Activated CD4-positive, alpha-beta T cell treated with anti-CD3 and anti-CD28 coated beads, Interleukin-2, amount 50 U/mL, for 48 hours (primary cell): ENCODE results near the gene TAS2R13.

Experiments
- DNase-seq, 2 experiments: peaks; one replicate each; pipeline ENCODE4 v3.0.0-alpha.2; 2020

Gene TAS2R13, protein sequence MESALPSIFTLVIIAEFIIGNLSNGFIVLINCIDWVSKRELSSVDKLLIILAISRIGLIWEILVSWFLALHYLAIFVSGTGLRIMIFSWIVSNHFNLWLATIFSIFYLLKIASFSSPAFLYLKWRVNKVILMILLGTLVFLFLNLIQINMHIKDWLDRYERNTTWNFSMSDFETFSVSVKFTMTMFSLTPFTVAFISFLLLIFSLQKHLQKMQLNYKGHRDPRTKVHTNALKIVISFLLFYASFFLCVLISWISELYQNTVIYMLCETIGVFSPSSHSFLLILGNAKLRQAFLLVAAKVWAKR

DNA sequence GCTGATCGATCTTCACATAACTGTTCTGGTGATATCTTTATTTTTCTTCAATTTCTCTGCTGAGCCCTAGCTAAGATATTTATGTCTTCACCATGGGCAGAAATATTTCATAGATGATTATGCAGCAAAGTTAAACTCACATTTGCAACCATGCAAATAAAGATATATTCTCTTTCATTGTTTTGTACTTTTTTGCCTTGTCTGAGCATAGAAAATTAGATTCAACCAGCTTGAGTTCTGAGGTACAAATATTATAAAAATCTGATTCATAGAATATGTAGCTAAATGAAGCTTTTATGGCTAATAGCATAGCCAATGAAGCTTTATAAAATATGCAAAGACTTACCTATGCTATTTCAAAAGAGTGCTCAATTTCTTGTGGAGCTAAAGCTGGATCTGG is at the start of gene TAS2R13:
TSS of gene TAS2R13 (minus strand) at position 101 of the 400 bp plus-strand sequence. CDS start 264 bp downstream, outside the sequence.
- no peak for DNase-seq

- DNase-seq, result no peak
Observed at GRCh38 chr12:10957741-10958140, 48.4 kb upstream of the TAS2R13 start.

DNA sequence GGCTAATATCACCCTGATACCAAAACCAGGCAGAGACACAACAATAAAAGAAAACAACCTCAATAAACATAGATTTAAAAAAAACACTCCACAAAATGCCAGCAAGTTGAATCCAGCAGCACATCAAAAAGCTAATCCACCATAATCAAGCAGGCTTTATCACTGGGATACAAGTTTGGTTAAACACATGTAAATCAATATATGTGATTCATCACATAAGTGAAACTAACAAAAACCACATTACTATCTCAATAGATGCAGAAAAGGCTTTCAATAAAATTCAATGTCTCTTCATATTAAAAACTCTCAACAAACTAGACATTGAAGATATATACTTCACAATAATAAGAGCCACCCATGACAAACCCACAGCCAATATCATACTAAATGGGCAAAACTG is 46.7 kb upstream of the TAS2R13 start:
- no peak for DNase-seq

GRCh38 chr12:10952645-10953044 is 43.3 kb upstream of the TAS2R13 start:
- DNase-seq, result no peak

- no peak for DNase-seq
Observed at GRCh38 chr12:10943167-10943566, 33.8 kb upstream of the TAS2R13 start.

- DNase-seq, result no peak
Observed at GRCh38 chr12:10941916-10942607, 32.7 kb upstream of the TAS2R13 start.

DNA sequence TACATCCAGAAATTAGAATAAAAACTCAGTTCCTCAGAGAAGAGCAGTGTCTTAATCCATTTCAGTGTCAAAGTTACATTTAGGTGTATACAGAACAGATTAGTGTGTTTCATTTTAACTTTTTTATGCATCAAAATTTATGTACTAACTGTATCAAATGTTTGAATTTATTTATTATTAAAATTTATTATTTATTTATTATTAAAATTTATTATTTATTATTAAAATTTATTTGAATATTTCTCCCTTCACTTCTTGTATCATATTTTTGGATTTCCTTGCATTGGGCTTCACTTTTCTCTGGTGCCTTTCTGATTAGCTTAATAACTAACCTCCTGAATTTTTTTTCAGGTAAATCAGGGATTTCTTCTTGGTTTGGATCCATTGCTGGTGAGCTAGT is 32.0 kb upstream of the TAS2R13 start:
- DNase-seq, result no peak

GRCh38 chr12:10940389-10940788 is 31.0 kb upstream of the TAS2R13 start:
- no peak for DNase-seq

GRCh38 chr12:10939163-10939562 is 29.8 kb upstream of the TAS2R13 start, which contains the start of gene TAS2R14:
TAS2R14 (minus strand) TSS chr12:10939263; CDS start chr12:10939207, 56 bp downstream.
- no peak for DNase-seq

DNA sequence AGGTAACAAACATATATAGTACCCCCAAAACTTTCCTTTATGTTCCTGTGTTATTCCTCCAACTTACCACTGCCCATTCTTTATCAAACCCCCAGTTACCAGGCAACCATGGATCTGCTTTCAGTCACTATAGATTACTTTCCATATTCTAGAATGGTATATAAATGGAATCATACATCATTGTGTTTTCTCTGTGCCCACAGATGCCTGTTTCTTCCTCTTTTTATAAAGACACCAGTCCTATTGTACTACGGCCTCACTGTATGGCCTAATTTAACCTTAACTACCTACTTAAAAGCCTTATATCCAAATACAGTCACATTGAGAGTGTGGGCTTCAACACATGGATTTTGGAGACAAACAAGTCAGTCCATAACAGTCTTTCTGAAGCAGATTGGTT is 27.1 kb upstream of the TAS2R13 start:
- no peak for DNase-seq

- DNase-seq, result no peak
Observed at GRCh38 chr12:10928746-10929286, 19.5 kb upstream of the TAS2R13 start, which contains the start of gene PRH2. PRH2 (plus strand) TSS chr12:10929236; CDS start chr12:10929274, 38 bp downstream.

DNA sequence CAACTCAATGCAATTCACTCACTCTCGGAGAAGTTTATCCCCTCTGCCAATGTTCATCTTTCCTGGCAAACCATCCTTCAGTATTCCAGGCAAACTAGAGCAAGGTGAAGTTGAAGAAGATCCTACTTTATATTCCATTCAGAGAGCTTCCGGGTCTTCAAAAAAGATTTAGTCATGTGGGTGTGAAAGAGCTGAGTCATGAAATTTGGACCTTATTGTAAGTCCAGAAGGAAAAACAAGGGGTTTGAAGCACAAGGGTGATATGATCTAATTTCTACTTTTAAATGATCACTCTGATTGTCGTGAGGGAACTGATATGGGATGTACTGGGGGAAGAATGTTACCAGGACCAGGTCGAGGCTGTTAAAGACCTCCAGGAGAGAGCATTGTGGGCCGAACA is 16.9 kb upstream of the TAS2R13 start:
- DNase-seq, result no peak

- no peak for DNase-seq
Observed at GRCh38 chr12:10919809-10920208, 10.4 kb upstream of the TAS2R13 start.

- DNase-seq, result no peak
Observed at GRCh38 chr12:10910380-10910779, 1.0 kb upstream of the TAS2R13 start.

GRCh38 chr12:10904686-10905085 is 4.7 kb downstream of the TAS2R13 start:
- no peak for DNase-seq

DNA sequence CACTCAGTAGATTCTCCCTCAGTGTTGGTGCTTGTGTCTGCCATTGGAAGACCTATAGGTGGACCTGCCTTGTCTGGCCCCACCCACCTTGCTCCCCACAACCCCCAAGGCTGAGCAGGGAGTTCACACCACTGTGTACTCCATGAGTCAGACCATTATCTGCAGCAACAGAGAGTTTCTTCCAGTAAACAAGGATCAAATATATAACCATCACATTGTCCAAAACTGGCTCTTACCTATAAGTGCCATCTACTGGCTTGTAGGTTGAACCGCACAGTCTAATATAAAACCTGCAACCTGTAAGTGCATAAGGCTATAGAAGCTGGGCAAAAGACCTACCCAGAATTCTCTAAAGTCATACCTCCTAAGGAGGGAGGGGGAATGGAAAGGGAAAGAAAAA is 7.9 kb downstream of the TAS2R13 start:
- DNase-seq, result no peak

DNA sequence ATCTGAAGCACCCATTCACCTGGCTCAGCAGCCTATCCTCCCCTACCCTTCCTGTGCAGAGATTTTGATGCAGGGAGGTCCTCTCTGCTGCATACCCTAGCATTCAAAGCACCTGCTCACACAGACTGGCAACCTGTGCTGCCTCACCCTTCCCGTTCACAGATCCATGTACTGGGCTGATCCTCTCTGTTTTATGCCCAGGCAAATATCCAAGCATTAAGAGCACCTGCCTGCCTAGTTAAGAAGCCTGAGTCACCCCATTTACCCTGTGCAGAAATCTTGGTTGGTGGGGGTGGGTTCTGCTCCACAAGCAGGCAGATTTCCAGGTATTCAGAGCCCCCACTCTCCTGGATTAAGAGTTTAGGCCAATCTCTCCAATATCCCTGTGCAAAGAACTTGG is 8.4 kb downstream of the TAS2R13 start:
- DNase-seq, result no peak

- no peak for DNase-seq
Observed at GRCh38 chr12:10900530-10900929, 8.8 kb downstream of the TAS2R13 start.

DNA sequence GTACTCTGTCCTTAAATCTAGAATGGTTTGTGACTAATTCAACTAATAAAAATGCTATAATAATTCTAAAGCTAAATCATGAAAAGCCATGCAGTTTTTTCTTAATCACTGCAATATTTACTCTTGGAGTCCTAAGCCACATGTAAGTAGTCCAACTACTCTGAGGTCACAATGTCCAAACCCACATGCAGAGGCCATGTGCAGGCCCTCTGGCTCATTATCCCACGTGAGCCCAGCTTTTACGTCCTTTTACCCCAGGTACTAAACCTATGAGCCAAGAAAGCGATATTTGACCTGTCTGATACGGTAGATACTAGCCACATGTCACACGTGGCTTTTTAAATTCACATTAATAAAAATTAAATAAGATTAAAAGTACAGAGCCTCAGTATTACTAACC is 12.5 kb downstream of the TAS2R13 start:
- DNase-seq, result no peak

GRCh38 chr12:10891937-10892336 is 17.4 kb downstream of the TAS2R13 start:
- no peak for DNase-seq

DNA sequence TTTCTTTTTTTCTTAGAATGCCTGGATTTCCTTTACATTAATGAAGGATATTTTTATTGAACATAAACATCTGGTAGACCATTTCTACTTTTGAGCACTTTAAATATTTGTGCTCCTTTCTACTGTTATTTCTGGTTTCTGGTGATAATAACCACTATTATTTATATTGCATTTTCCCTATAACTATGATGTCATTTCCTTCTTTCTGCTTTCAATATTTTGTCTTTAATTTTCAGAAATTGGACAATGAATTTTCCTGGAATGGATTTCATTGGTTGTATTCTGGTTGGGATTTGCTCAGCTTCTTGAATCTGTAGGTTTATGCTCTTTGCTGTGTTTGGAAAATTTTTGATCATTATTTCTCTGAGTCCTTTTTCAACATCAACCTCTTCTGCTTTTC is 20.1 kb downstream of the TAS2R13 start:
- no peak for DNase-seq

DNA sequence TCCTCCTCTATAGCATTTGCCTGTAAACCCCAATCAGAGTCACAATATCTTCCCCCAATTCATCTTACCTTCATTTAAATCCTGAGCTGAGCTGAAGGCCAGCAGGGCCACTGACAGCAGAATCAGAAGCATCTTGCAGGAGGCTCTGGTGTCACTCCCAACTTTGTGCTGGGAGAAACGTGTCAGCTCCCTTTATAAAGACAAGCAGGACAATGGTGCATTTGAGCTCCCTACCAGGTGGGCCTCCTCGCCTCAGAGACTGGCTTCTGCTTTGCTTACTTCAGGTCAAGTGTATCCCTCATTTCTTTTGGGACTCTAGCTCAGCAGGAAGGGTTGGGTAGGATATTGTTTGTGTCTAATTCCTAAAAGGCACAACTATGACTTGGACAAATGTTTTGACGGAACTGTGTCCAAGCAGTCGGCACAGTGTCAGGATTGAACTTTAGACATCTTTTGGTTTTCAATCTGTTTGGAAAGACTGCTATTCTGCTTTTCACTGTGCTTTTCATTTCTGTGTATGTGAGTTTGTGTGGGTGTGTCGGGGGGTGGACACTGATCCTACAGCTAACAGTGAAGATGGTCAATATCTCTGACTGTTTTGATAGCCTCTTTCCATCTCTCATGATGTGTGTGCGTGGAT is 25.2 kb downstream of the TAS2R13 start, which contains the start of gene PRH1:
TSS of gene PRH1 (minus strand) at position 170 of the 640 bp plus-strand sequence. CDS start at position 132, 38 bp downstream.
- DNase-seq, result no peak

- DNase-seq, result no peak
Observed at GRCh38 chr12:10873378-10873777, 36.0 kb downstream of the TAS2R13 start.
